HFFc6 (cell line): ENCODE measurements around the gene SLC9A6. TPM values are rescaled to one million over a fixed set of nuclear protein-coding genes. Genes with fewer than 3 reads are reported as not detected.

Experiments
- DNase-seq: peaks from one replicate; pipeline ENCODE4 v3.0.0-alpha.2; 2018
- H3K27ac Mint-ChIP-seq: 2 replicates; pipeline ENCODE4 v1.8.0; 2020; ENCODE audit warnings: mild to moderate bottlenecking, mixed read lengths
- H3K27me3 Mint-ChIP-seq: 2 replicates; pipeline ENCODE4 v1.8.0; 2021; ENCODE audit warnings: mild to moderate bottlenecking, moderate library complexity, mixed read lengths; ENCODE audit not compliant: insufficient read depth
- H3K36me3 Mint-ChIP-seq: 2 replicates; pipeline ENCODE4 v1.8.0; 2021; ENCODE audit warnings: low read depth, mixed read lengths
- H3K4me1 Mint-ChIP-seq: 2 replicates; pipeline ENCODE4 v1.8.0; 2020; ENCODE audit warnings: low read depth, mixed read lengths
- H3K4me3 Mint-ChIP-seq: 2 replicates; pipeline ENCODE4 v1.8.0; 2020; ENCODE audit warnings: mild to moderate bottlenecking, moderate library complexity, mixed read lengths
- H3K9me3 Mint-ChIP-seq: 2 replicates; pipeline ENCODE4 v1.8.0; 2020; ENCODE audit warnings: mild to moderate bottlenecking, mixed read lengths
- CTCF ChIP-seq: fragments of 200-600 bp; sonication (generic); IDR thresholded peaks from 2 replicates; pipeline ENCODE4 v1.5.0; 2021; ENCODE audit warnings: antibody characterized with exemption, mild to moderate bottlenecking
- total RNA-seq, 6 experiments: library from RNA; stranded (reverse); fragmentation: NEBNext Ultra II Directional; extraction: Animal tissue kit (Norgen Biotek cat#: 25700); gene quantifications; 2 replicates in 1 of 6; 3 replicates in 5 of 6; pipeline ENCODE4 v1.2.3, GENCODE V29; 2021

Gene SLC9A6
- total RNA-seq, 6 experiments from 2014 or later: 16.0 to 22.7 (median 18.6) TPM

DNA sequence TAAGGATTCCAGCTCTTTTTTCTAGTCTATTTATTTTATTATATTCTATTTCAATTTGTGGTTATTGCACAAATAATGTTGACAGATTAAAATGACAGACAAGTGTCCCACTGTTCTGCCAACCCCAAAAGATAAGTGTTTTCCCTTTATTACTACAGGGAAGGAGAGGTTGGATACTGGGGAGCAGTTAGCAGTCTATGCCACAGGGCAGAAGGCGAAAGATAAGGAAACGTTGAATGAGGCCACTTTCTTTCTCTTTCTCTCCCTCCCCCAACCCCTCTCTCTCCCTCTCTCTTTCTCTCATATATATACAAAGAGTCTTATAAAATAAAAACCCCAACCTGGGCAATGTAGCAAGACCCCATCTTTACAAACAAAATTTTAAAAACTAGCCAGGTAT, 31.6 kb downstream of the SLC9A6 start:
- no peak for TF ChIP-seq CTCF
- H3K4me3 Mint-ChIP-seq: no peak overlapping the region
- H3K27me3 Mint-ChIP-seq: no peaks in the 10 kb centered on the region
- no peak for DNase-seq
- H3K9me3 Mint-ChIP-seq: no peaks in the 10 kb centered on the region
- H3K27ac Mint-ChIP-seq: no peak overlapping the region
- peaks cover 10% of the 10 kb centered on the region for H3K36me3 Mint-ChIP-seq
- peaks cover 10% of the 10 kb centered on the region; the same call in 1 of the 2 replicates for H3K4me1 Mint-ChIP-seq

DNA sequence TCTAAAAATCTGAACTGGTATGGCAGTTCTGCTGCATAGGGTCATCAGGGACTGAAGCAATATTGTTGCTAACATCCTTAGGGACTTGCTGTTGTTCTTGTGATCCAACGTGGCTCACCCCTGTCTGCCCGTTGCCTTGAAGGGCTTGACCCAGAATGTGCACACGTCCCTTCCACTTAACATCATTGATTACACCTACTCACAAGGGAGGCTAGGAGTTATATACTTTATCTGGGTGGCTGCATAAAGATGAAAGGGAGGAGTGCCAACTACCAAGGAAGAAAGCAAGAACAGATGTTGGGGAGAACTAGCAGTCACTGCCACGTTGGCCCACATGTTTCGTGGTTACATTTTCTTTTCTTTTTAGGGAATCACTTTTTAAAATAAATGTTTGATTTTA, 34.0 kb downstream of the SLC9A6 start:
- Mint-ChIP-seq H3K9me3 (no peaks in the 10 kb centered on the region), H3K4me3 (no peak overlapping the region), H3K4me1 (peaks cover 10% of the 10 kb centered on the region; the same call in 1 of the 2 replicates), H3K27ac (no peak overlapping the region), H3K36me3 (peaks cover 10% of the 10 kb centered on the region), H3K27me3 (no peaks in the 10 kb centered on the region)
- TF ChIP-seq CTCF: no peak
- DNase-seq: no peak

GRCh38 chrX:136021160-136021559, 35.9 kb downstream of the SLC9A6 start:
- Mint-ChIP-seq H3K9me3 (no peaks in the 10 kb centered on the region), H3K4me3 (no peak overlapping the region), H3K27ac (no peak overlapping the region), H3K36me3 (peaks cover 10% of the 10 kb centered on the region), H3K27me3 (no peaks in the 10 kb centered on the region), H3K4me1 (peaks cover 10% of the 10 kb centered on the region; the same call in 1 of the 2 replicates)
- DNase-seq: no peak
- TF ChIP-seq CTCF: no peak

GRCh38 chrX:136021903-136022302, 36.7 kb downstream of the SLC9A6 start:
- peaks cover 10% of the 10 kb centered on the region; the same call in 1 of the 2 replicates for H3K4me1 Mint-ChIP-seq
- no peak for DNase-seq
- no peak overlapping the region for H3K4me3 Mint-ChIP-seq
- no peaks in the 10 kb centered on the region for H3K27me3 Mint-ChIP-seq
- TF ChIP-seq CTCF: no peak
- H3K36me3 Mint-ChIP-seq: peaks cover 10% of the 10 kb centered on the region
- no peak overlapping the region for H3K27ac Mint-ChIP-seq
- H3K9me3 Mint-ChIP-seq: no peaks in the 10 kb centered on the region

DNA sequence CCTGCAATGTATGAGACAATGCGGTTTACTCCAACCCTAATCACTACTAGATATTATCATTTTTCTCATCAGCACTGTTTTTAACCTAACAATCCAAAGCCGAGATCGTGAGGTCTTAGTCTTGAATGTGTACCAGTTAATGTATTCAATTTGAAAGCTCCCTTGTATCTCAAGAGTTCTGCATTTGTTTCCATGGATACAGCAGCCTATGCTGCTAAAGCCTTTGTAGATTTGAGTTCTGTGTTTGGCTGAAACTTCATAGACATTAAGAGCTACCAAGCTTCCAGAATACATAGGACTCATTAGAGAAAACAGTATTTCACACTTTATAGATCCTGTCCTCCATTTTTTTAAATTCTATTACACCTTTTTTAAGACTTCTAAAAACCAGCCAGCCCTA, 39.9 kb downstream of the SLC9A6 start:
- Mint-ChIP-seq H3K4me3 (no peak overlapping the region), H3K9me3 (no peaks in the 10 kb centered on the region), H3K27ac (no peak overlapping the region), H3K27me3 (no peaks in the 10 kb centered on the region), H3K4me1 (peaks cover 4% of the 10 kb centered on the region), H3K36me3 (peaks cover under 1% of the 10 kb centered on the region)
- DNase-seq: no peak
- TF ChIP-seq CTCF: no peak

DNA sequence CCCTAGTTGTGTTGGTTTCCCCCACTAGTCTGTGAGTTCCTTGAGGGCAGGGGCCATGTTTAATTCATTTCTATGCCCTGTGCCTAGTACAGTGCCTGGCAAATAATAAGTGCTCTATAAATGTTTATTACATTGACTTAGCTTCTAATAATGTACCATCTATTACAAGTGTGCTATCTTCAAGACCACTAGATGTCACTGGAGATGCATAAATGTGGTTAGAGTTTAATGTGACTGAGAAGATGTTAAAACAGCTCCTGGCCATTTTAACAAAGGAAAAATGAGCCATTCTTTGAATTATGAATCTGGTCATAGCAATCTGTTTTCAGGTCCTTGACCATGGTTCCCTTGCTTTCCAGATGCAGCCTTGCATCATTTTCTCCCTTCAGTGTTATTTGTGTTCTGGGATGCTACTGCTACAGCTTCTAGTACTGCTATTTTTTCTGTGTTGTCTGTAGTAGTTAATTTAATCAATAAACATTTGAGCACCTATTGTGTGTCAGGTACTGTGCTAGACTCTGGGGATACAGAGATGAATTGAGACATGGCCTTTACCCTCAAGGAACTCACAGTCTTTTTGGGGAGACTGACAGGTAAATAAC, 43.2 kb downstream of the SLC9A6 start:
- H3K27me3 Mint-ChIP-seq: no peaks in the 10 kb centered on the region; the same call in 1 of the 2 replicates
- TF ChIP-seq CTCF: peak; percentile 77
- H3K4me1 Mint-ChIP-seq: peaks cover 16% of the 10 kb centered on the region
- H3K4me3 Mint-ChIP-seq: no peak overlapping the region
- H3K9me3 Mint-ChIP-seq: no peaks in the 10 kb centered on the region
- peak; percentile 60 for DNase-seq
- no peaks in the 10 kb centered on the region for H3K36me3 Mint-ChIP-seq
- H3K27ac Mint-ChIP-seq: no peak overlapping the region
